Suprapubic skin (tissue), 4 donors: Measurements from ENCODE around the gene SHISA8.
"Not testable (repeated sequence)": the region's sequence is repeated elsewhere in the genome, so short reads cannot be mapped to it uniquely, and the experiment has no call there.

Source experiments
- EP300 ChIP-seq: sonication (generic); formaldehyde crosslinking; IDR thresholded peaks from one replicate; pipeline ENCODE4 v1.6.1; 2017; ENCODE audit warnings: antibody characterized with exemption
- POLR2A ChIP-seq, 2 donors: fragments of 450-650 bp; IDR thresholded peaks; one replicate each; pipeline ENCODE4 v1.6.1; 2017; ENCODE audit warnings: antibody characterized with exemption in 2 of 2, mild to moderate bottlenecking in 2 of 2, moderate library complexity in 2 of 2
- POLR2AphosphoS5 ChIP-seq, 3 donors: sonication (generic); formaldehyde crosslinking; IDR thresholded peaks; one replicate each; pipeline ENCODE4 v1.6.1; 2017; ENCODE audit warnings: antibody characterized with exemption in 3 of 3
- TF ChIP-seq, protein P1 (sequence below), 2 donors: fragments of 200-600 bp in 1 of 2; fragments of 450-650 bp in 1 of 2; sonication (generic) in 1 of 2; IDR thresholded peaks; one replicate each; pipeline ENCODE4 v1.5.1; 2016 to 2019; ENCODE audit warnings: antibody characterized with exemption in 2 of 2, mild to moderate bottlenecking in 1 of 2, moderate library complexity in 1 of 2

- TF ChIP-seq, protein P1, sequence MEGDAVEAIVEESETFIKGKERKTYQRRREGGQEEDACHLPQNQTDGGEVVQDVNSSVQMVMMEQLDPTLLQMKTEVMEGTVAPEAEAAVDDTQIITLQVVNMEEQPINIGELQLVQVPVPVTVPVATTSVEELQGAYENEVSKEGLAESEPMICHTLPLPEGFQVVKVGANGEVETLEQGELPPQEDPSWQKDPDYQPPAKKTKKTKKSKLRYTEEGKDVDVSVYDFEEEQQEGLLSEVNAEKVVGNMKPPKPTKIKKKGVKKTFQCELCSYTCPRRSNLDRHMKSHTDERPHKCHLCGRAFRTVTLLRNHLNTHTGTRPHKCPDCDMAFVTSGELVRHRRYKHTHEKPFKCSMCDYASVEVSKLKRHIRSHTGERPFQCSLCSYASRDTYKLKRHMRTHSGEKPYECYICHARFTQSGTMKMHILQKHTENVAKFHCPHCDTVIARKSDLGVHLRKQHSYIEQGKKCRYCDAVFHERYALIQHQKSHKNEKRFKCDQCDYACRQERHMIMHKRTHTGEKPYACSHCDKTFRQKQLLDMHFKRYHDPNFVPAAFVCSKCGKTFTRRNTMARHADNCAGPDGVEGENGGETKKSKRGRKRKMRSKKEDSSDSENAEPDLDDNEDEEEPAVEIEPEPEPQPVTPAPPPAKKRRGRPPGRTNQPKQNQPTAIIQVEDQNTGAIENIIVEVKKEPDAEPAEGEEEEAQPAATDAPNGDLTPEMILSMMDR (IDR thresholded peaks at IDR 0.05), result not testable (repeated sequence)
- not testable (repeated sequence) for TF ChIP-seq EP300; POLR2AphosphoS5 (IDR thresholded peaks at IDR 0.05); POLR2A (IDR thresholded peaks at IDR 0.05)
Observed at GRCh38 chr22:41870081-41870480, 44.8 kb downstream of the SHISA8 start.
